ENCODE results near the gene PTTG2. TPM values are rescaled to one million over a fixed set of nuclear protein-coding genes. Genes with fewer than 3 reads are reported as not detected.
A peak's percentile ranks its signal among the peaks of the same experiment; 100 is the strongest.
"Not testable (repeated sequence)": the region's sequence is repeated elsewhere in the genome, so short reads cannot be mapped to it uniquely, and the experiment has no call there.

The PTTG2 gene
- not detected for polyA plus RNA-seq (2013, experiment 1 of 2; ENCODE audit: insufficient read length)
- polyA plus RNA-seq (2013, experiment 2 of 2; ENCODE audit: insufficient read length) = not detected

- no peak for DNase-seq
Measured at GRCh38 chr4:37960098-37960497, at the start of gene PTTG2. PTTG2 (plus strand) TSS chr4:37960398; CDS start chr4:37960435, 37 bp downstream.

- DNase-seq = no peak
Measured at GRCh38 chr4:37914539-37914938, 45.7 kb upstream of the PTTG2 start.

- no peak for DNase-seq
Measured at GRCh38 chr4:37917388-37917787, 42.8 kb upstream of the PTTG2 start.

GRCh38 chr4:37918653-37919052 is 41.5 kb upstream of the PTTG2 start:
- no peak for DNase-seq

DNA sequence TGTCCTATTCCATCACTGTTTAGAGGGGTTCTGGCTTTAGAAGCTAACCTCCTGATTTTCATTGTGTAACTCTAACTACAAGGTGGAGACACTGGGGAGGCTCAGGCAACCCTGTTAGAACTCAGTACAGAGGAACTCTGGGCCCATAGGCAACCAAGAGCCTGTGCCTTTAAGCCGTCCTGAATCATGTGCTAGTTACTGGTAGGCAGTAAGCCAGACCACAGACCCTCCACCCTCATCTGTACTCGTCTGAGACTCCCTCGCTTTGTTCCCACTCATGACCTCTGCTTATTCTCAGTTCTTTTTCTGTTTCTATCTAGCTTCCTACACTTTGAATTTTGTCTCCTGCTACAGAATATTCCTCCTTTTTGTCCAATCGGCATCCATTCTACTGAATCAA is 37.9 kb upstream of the PTTG2 start:
- DNase-seq = peak; percentile 70

DNA sequence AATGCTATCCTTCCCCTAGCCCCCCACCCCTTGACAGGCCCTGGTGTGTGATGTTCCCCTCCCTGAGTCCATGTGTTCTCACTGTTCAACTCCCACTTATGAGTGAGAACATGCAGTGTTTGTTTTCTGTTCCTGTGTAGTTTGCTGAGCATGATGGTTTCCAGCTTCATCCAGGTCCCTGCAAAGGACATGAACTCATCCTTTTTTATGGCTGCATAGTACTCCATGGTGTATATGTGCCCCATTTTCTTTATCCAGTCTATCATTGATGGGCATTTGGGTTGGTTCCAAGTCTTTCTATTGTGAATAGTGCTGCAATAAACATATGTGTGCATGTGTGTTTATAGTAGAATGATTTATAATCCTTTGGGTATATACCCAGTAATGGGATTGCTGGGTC is 37.1 kb upstream of the PTTG2 start:
- not testable (repeated sequence) for DNase-seq

DNA sequence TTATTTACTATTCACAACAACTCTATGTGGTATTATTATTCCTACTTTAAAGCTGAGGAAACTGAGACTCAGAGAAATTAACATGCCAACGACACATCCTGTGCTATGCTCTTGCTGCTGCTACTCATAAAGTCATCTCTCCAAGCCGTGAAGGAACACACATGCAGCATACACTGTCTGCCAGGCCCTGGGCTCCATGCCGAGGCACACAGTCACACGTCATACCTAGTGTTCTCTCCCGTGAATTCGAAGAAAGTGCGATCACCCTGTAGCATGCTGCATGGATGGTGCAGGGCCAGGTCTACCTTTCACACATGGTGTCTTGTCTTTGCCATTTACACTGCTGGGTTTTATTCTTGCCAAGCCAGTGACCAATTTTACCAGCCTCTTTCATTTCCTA is 35.3 kb upstream of the PTTG2 start:
- no peak for DNase-seq

- DNase-seq = no peak
Measured at GRCh38 chr4:37927434-37927833, 32.8 kb upstream of the PTTG2 start.

GRCh38 chr4:37928426-37929416 is 31.5 kb upstream of the PTTG2 start:
- DNase-seq = peak; percentile 53

DNA sequence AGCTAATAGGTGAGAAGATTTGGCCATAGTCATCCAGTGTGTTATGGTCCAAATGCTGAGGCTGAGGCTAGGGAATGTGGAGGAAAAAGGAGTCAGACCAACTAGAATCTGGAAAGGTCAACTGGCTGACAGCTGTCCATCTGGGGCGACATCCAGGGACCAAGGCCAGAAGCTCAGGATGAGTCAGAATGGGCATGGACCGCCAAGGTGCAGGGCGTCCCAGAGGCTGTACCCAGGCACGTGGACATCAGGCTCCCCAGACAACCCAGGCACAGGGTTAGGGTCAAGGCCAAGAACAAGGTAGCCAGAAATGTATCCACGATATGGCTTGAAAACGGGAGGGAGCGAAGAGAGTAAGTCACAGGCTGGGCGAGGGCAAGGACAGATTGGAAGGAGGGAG is 26.1 kb upstream of the PTTG2 start:
- DNase-seq = no peak

- DNase-seq = no peak
Measured at GRCh38 chr4:37934609-37935008, 25.6 kb upstream of the PTTG2 start.

DNA sequence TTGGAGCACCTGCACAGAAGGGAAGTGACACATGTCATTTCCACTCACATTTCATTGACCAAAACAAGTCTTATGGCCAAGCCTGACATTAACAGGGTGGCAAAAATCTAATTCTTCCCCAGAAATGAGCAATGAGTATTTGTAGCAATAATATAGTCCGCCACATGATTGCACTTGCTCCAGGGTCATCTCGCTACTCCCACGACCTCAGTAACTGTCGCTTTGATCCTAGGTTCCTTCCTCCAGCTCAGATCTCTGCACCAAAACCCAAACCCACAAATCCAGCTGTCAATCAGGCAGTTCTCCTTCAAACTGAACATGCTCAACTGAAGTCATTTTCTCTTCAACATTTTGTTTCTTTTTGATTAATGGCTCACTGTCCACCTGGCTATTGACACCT is 25.2 kb upstream of the PTTG2 start:
- no peak for DNase-seq

DNA sequence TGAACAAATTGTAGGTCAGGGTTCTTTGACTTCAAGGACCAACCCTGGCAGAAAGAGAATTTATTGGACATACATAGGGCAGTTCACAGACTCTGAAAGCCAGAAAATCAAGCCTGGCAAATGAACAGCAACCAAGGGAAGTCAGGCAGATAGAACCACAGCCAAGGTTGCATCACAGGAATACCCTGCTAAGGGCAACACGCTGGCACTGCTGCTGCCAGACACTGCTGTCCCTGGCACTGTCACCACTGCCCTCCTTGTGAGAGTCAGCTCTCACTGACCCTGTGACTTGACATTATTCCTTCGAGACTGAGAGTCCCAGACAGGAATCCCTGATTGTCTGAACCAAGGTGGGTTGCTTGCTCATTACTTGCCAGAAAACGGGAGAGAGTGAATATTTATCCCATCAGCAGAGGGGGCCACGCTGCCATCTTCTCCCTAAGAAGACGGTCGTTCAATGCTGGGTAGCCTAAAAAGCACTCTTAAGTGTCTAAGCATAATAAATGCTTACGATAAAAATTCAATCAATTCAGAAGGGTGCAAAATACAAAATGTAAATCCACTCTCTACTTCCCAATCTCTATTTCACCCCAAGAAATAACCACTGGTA is 23.2 kb upstream of the PTTG2 start:
- DNase-seq = no peak

DNA sequence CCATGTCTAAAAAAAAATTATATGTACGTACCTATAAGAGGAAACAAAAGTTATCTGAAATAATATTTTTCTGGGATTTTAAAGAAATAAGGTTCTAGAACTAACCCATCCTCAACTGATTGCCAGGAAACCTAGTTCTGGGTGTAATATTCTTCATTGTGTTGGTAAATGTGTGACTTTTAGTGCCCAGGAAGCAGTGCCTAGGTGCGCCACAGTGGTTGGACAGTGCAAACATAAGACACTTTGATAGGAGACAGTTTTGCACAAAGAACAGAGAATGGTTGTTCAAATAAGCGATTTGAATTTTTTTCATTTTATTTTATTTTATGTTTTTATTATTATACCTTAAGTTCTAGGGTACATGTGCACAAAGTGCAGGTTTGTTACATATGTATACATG is 22.0 kb upstream of the PTTG2 start:
- DNase-seq = no peak

- DNase-seq = no peak
Measured at GRCh38 chr4:37946503-37947179, 13.6 kb upstream of the PTTG2 start.

GRCh38 chr4:37948542-37948941 is 11.7 kb upstream of the PTTG2 start:
- no peak for DNase-seq

DNA sequence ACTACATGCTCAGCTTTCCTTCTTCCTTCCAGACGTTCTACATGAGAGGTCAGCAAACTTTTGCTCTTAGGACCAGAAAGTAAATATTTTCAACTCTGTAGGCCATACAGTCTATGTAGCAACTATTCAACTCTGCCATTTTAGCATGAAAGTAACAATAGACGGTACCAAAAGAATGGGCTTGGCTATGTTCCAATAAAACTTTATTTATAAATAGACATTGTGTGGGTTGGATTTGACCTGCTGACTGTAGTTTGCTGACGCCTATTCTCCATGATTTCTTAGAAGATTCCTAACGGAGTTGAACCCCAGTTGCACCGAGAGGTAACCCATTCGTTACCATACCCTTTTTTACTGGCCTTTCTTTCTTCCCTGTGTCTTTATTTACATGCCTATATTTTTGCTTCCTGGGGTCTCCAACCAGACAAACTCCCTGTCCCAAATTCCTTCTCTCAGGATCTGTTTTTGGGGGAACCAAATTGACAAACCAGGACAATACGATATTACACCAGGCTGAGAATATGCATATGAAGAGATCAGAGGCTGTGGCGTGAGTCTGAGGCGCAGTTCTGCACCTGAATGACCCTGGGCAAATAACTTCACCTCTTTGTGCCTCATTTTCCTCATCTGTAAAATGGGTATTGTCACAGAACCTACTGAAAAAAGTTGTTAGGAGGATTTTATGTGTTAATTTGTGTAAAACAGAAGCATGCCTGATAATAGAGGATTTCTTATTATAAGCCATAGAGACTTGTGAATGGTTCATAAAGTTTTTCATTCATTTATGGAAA is 10.4 kb upstream of the PTTG2 start:
- no peak for DNase-seq

DNA sequence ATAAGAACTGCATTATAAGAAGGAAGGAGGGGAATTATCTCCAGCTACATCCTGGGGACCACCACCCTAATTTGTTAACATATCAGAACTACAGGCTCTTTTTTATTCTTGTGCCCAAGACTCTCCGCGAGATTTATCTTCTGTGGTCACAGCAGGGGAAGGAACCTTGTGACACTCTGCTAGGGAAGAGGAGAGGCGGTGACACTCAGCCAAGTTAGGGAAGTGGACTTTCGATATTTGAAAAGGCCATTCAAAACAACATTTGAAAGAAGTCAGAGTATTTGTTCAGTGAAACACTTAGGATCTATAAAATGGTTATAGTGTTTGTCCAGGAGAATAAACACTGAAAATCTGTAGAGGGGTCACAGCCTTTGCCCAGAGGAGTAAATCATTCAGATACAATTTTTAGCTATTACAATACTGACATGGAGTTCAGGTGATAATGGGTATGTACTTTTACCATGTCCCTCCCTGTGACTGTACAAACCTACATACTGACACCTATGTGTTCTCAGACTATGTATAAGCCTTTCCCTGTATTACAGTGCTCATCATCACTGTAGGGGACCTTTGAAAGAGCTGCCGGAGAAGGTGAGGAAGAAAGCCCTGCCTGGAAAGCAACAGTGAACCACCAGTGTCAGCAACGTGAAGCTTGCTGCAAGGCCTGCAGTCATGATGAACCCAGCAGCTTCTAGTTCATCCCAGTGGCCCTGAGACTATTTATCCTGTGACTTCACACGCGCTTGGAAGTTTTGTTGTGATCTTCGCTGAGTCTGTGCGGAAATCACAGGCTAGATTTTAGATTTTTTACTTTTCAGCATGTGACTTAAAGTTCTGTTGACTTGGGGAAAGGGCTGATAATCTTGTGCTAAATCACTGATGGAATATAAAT is 8.5 kb upstream of the PTTG2 start:
- DNase-seq = no peak

DNA sequence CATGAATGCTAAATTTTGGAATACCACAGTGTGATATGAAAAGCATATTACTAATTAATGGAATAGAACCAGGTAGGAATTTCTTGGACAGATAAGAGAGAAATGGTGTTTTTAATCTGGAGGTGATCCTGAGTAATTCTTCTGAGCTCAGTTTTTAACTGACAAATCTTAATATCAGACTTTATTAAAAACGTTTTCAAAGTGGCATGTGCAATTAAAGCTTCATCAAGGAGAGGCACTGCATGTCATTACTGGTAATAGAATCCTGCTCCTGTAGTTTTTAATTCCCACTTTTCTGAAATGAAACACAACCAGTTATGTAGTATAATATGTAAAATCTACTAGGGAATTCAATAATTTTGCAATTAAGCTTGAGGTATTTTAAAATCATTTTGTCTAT is 7.0 kb upstream of the PTTG2 start:
- no peak for DNase-seq

GRCh38 chr4:37953620-37954293 is 6.4 kb upstream of the PTTG2 start:
- DNase-seq = peak; percentile 57

DNA sequence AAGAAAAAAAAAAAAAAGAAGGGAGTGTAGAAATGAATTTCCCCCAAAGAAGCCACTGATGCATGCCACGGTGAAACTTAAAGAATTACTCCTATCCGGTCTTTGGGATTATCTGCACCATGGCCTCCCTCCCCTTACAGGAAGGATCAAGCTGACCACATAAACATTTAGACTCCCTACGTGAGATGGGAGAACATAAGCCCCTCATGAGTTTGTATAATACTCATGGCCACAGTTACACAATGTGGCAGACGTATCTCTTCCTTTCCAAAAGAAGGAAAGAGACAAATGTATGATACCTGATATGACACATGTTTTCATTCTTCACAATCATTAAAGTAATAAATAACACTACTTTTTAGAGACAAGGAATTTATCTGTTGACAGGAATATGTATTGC is 3.3 kb upstream of the PTTG2 start:
- no peak for DNase-seq

All from fibroblast of skin of abdomen (primary cell).